IMR-90 (cell line): ENCODE data around the gene HAGH.

Source experiments
- CEBPB ChIP-seq: IDR thresholded peaks from 2 replicates; pipeline ENCODE4 v1.6.1; 2012; ENCODE audit warnings: low read depth, low read length, improper control_type of control experiment
- CHD1 ChIP-seq: IDR thresholded peaks from 2 replicates; pipeline ENCODE4 v1.6.1; 2012; ENCODE audit warnings: low read depth, low read length, improper control_type of control experiment
- FOS ChIP-seq: fragments of 150-350 bp; IDR thresholded peaks from 2 replicates; pipeline ENCODE4 v1.6.1; 2016; ENCODE audit warnings: low read depth, low read length
- MAFK ChIP-seq: IDR thresholded peaks from 2 replicates; pipeline ENCODE4 v1.6.1; 2012; ENCODE audit warnings: low read depth, low read length, improper control_type of control experiment
- MAZ ChIP-seq: IDR thresholded peaks from 2 replicates; pipeline ENCODE4 v1.6.1; 2012; ENCODE audit warnings: low read depth, mild to moderate bottlenecking, low read length, improper control_type of control experiment, moderate library complexity, borderline replicate concordance
- MXI1 ChIP-seq: IDR thresholded peaks from 2 replicates; pipeline ENCODE4 v1.6.1; 2012; ENCODE audit warnings: low read depth, mild to moderate bottlenecking, low read length, moderate library complexity, borderline replicate concordance
- POLR2A ChIP-seq: IDR thresholded peaks from 2 replicates; pipeline ENCODE4 v1.6.1; 2012; ENCODE audit warnings: mild to moderate bottlenecking, low read depth, low read length
- RAD21 ChIP-seq: IDR thresholded peaks from 2 replicates; pipeline ENCODE4 v1.6.1; 2012; ENCODE audit warnings: low read length, improper control_type of control experiment
- RCOR1 ChIP-seq: IDR thresholded peaks from 2 replicates; pipeline ENCODE4 v1.6.1; 2012; ENCODE audit warnings: mild to moderate bottlenecking, low read length, improper control_type of control experiment; ENCODE audit not compliant: insufficient replicate concordance
- RFX5 ChIP-seq: IDR thresholded peaks from 2 replicates; pipeline ENCODE4 v1.8.0; 2012; ENCODE audit warnings: low read depth, mild to moderate bottlenecking, low read length, moderate library complexity
- SMC3 ChIP-seq: fragments of 150-350 bp; IDR thresholded peaks from 2 replicates; pipeline ENCODE4 v1.6.1; 2016; ENCODE audit warnings: low read depth, mild to moderate bottlenecking, antibody characterized with exemption, low read length, moderate library complexity
- TF ChIP-seq, protein P1 (sequence below): conservative IDR thresholded peaks from 2 replicates; pipeline ENCODE4 v1.5.1; 2012; ENCODE audit warnings: mild to moderate bottlenecking, low read depth, low read length, improper control_type of control experiment
- TF ChIP-seq, protein P2 (sequence below): fragments of 150-350 bp; IDR thresholded peaks from 2 replicates; pipeline ENCODE4 v1.6.1; 2017; ENCODE audit warnings: mild to moderate bottlenecking, antibody characterized with exemption, low read length, low read depth
- TF ChIP-seq, protein P3 (sequence below): fragments of 150-350 bp; IDR thresholded peaks from 2 replicates; pipeline ENCODE4 v1.6.1; 2016; ENCODE audit warnings: low read depth, mild to moderate bottlenecking, low read length, moderate library complexity, borderline replicate concordance

- TF ChIP-seq, protein P1, sequence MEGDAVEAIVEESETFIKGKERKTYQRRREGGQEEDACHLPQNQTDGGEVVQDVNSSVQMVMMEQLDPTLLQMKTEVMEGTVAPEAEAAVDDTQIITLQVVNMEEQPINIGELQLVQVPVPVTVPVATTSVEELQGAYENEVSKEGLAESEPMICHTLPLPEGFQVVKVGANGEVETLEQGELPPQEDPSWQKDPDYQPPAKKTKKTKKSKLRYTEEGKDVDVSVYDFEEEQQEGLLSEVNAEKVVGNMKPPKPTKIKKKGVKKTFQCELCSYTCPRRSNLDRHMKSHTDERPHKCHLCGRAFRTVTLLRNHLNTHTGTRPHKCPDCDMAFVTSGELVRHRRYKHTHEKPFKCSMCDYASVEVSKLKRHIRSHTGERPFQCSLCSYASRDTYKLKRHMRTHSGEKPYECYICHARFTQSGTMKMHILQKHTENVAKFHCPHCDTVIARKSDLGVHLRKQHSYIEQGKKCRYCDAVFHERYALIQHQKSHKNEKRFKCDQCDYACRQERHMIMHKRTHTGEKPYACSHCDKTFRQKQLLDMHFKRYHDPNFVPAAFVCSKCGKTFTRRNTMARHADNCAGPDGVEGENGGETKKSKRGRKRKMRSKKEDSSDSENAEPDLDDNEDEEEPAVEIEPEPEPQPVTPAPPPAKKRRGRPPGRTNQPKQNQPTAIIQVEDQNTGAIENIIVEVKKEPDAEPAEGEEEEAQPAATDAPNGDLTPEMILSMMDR = no peak
- TF ChIP-seq, protein P2, sequence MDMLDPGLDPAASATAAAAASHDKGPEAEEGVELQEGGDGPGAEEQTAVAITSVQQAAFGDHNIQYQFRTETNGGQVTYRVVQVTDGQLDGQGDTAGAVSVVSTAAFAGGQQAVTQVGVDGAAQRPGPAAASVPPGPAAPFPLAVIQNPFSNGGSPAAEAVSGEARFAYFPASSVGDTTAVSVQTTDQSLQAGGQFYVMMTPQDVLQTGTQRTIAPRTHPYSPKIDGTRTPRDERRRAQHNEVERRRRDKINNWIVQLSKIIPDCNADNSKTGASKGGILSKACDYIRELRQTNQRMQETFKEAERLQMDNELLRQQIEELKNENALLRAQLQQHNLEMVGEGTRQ = no peak
- TF ChIP-seq POLR2A (no peak), FOS (no peak), RAD21 (no peak), SMC3 (no peak), MAZ (no peak), CHD1 (no peak), RCOR1 (no peak), CEBPB (no peak), MAFK (no peak), MXI1 (no peak), RFX5 (no peak)
- TF ChIP-seq, protein P3, sequence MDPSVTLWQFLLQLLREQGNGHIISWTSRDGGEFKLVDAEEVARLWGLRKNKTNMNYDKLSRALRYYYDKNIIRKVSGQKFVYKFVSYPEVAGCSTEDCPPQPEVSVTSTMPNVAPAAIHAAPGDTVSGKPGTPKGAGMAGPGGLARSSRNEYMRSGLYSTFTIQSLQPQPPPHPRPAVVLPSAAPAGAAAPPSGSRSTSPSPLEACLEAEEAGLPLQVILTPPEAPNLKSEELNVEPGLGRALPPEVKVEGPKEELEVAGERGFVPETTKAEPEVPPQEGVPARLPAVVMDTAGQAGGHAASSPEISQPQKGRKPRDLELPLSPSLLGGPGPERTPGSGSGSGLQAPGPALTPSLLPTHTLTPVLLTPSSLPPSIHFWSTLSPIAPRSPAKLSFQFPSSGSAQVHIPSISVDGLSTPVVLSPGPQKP = no peak
Measured at GRCh38 chr16:1767116-1767994, 59.3 kb downstream of the HAGH start.
